Breast epithelium (tissue), 4 donors: ENCODE measurements around the gene GLIS1. TPM values are rescaled to one million over a fixed set of nuclear protein-coding genes. Genes with fewer than 3 reads are reported as not detected.
A peak's percentile ranks its signal among the peaks of the same experiment; 100 is the strongest.

ENCODE experiments used
- DNase-seq, 2 donors: peaks; one replicate each; pipeline ENCODE4 v3.0.0-alpha.2; 2019; ENCODE audit warnings: low spot score in 2 of 2
- H3K27ac ChIP-seq, 2 donors: fragments of 200-600 bp; sonication (generic) in 1 of 2; one replicate each; pipeline ENCODE4 v1.5.1; 2016 to 2019; ENCODE audit warnings: mild to moderate bottlenecking in 1 of 2
- H3K27me3 ChIP-seq, 2 donors: fragments of 200-600 bp; sonication (generic) in 1 of 2; one replicate each; pipeline versions ENCODE4 v1.5.1 to v1.6.0; 2017 to 2019; ENCODE audit warnings: control low read depth in 1 of 2, mild to moderate bottlenecking in 1 of 2
- H3K36me3 ChIP-seq: fragments of 200-600 bp; one replicate; pipeline ENCODE4 v1.5.1; 2019
- H3K4me1 ChIP-seq, 2 donors: fragments of 200-600 bp; sonication (generic); one replicate each; pipeline ENCODE4 v1.5.1; 2016 to 2019; ENCODE audit warnings: control low read depth in 1 of 2
- H3K4me3 ChIP-seq, 3 donors: fragments of 200-600 bp; sonication (generic); 1 replicate in 2 of 3; 2 replicates in 1 of 3; pipeline ENCODE4 v1.5.1; 2016 to 2019; ENCODE audit warnings: mild to moderate bottlenecking in 3 of 3, moderate library complexity in 2 of 3
- H3K9me3 ChIP-seq, 2 donors: fragments of 200-600 bp; sonication (generic) in 1 of 2; one replicate each; pipeline ENCODE4 v1.5.1; 2016 to 2019; ENCODE audit warnings: control low read depth in 1 of 2
- CTCF ChIP-seq, 3 donors: fragments of 450-650 bp; IDR thresholded peaks; one replicate each; pipeline ENCODE4 v1.5.1; 2016 to 2017; ENCODE audit warnings: antibody characterized with exemption in 3 of 3, mild to moderate bottlenecking in 3 of 3, moderate library complexity in 3 of 3
- POLR2A ChIP-seq: fragments of 450-650 bp; IDR thresholded peaks from one replicate; pipeline ENCODE4 v1.6.1; 2016; ENCODE audit warnings: antibody characterized with exemption, mild to moderate bottlenecking, moderate library complexity
- POLR2AphosphoS5 ChIP-seq, 3 donors: sonication (generic); formaldehyde crosslinking; IDR thresholded peaks; one replicate each; pipeline ENCODE4 v1.6.1; 2017; ENCODE audit warnings: antibody characterized with exemption in 3 of 3
- intact Hi-C: fragments of 100-400 bp; cut with DNase I; formaldehyde crosslinking; loops from one replicate; pipeline ENCODE4 v1.15.1; 2023; ENCODE audit warnings: low total_unique reads
- total RNA-seq, 3 donors: library from RNA; depleted of rRNA; stranded (reverse); fragments of >200 nt; gene quantifications; one replicate each; pipeline ENCODE4 v1.1.0, GENCODE V29; 2016

Gene GLIS1
- total RNA-seq, 3 donors from 2014 or later, result 0.16 to 2.0 (median 0.59) TPM

GRCh38 chr1:53603431-53603830 lies 135.5 kb downstream of the GLIS1 start:
- H3K9me3 ChIP-seq, result no peaks in the 10 kb centered on the region
- no peaks in the 10 kb centered on the region for H3K27me3 ChIP-seq
- TF ChIP-seq CTCF (IDR thresholded peaks at IDR 0.05), result no peak
- TF ChIP-seq POLR2AphosphoS5 (IDR thresholded peaks at IDR 0.05), result no peak
- no peak for TF ChIP-seq POLR2A
- no peaks in the 10 kb centered on the region for H3K4me1 ChIP-seq
- intact Hi-C loops, result no loop called here
- no peak overlapping the region for H3K4me3 ChIP-seq
- no peaks in the 10 kb centered on the region for H3K36me3 ChIP-seq
- DNase-seq, result peak in 1 of 2 donors; percentile 20
- H3K27ac ChIP-seq, result no peak overlapping the region

- peak in 1 of 2 donors; percentile 43 for DNase-seq
- H3K27me3 ChIP-seq, result no peaks in the 10 kb centered on the region
- no peaks in the 10 kb centered on the region for H3K4me1 ChIP-seq
- no peak overlapping the region for H3K27ac ChIP-seq
- no peaks in the 10 kb centered on the region for H3K36me3 ChIP-seq
- intact Hi-C loops, result no loop called here
- no peaks in the 10 kb centered on the region for H3K9me3 ChIP-seq
- H3K4me3 ChIP-seq, result no peak overlapping the region
- no peak for TF ChIP-seq POLR2A
- TF ChIP-seq POLR2AphosphoS5 (IDR thresholded peaks at IDR 0.05), result no peak
- TF ChIP-seq CTCF (IDR thresholded peaks at IDR 0.05), result no peak
These were observed 136.8 kb downstream of the GLIS1 start for GRCh38 chr1:53601867-53602775.

GRCh38 chr1:53601031-53601745 lies 137.8 kb downstream of the GLIS1 start:
- H3K9me3 ChIP-seq, result no peaks in the 10 kb centered on the region
- no peaks in the 10 kb centered on the region for H3K4me1 ChIP-seq
- H3K27ac ChIP-seq, result no peak overlapping the region
- TF ChIP-seq POLR2A (no peak), POLR2AphosphoS5 (IDR thresholded peaks at IDR 0.05) (no peak), CTCF (IDR thresholded peaks at IDR 0.05) (no peak)
- no peaks in the 10 kb centered on the region for H3K36me3 ChIP-seq
- no peaks in the 10 kb centered on the region for H3K27me3 ChIP-seq
- intact Hi-C loops, result no loop called here
- H3K4me3 ChIP-seq, result no peak overlapping the region
- peak in 1 of 2 donors; percentile 14 for DNase-seq

DNA sequence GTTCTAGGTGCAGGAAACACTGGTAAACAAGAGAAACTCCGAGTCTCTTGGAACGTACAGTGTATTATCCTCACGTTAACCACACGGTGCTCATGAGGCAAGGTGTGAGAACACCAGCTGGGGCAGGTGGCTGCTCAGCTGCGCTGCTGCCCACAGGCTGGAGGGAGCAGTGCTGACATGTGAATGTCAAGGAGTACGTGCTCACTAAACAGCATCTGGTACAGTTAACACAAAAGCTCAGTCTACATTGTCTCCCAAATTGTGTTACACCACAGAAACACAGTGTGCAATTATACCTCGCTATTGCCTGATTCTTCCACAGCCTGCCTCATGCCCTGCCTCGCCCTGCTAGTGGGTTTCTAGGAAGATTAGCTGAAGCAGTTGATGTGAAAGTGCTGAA lies 138.4 kb downstream of the GLIS1 start:
- Histone ChIP-seq H3K4me1 (no peaks in the 10 kb centered on the region), H3K27me3 (no peaks in the 10 kb centered on the region), H3K4me3 (no peak overlapping the region), H3K36me3 (no peaks in the 10 kb centered on the region), H3K27ac (no peak overlapping the region), H3K9me3 (no peaks in the 10 kb centered on the region)
- no peak for DNase-seq
- intact Hi-C loops, result no loop called here
- TF ChIP-seq POLR2AphosphoS5 (IDR thresholded peaks at IDR 0.05) (no peak), CTCF (IDR thresholded peaks at IDR 0.05) (no peak), POLR2A (no peak)

GRCh38 chr1:53600001-53600400 lies 139.0 kb downstream of the GLIS1 start:
- TF ChIP-seq POLR2AphosphoS5 (IDR thresholded peaks at IDR 0.05) (no peak), CTCF (IDR thresholded peaks at IDR 0.05) (no peak), POLR2A (no peak)
- H3K9me3 ChIP-seq, result no peaks in the 10 kb centered on the region
- no peaks in the 10 kb centered on the region for H3K36me3 ChIP-seq
- H3K4me3 ChIP-seq, result no peak overlapping the region
- DNase-seq, result peak in 1 of 2 donors; percentile 22
- no peaks in the 10 kb centered on the region for H3K4me1 ChIP-seq
- intact Hi-C loops, result no loop called here
- no peak overlapping the region for H3K27ac ChIP-seq
- H3K27me3 ChIP-seq, result no peaks in the 10 kb centered on the region
